Fibroblast of skin of right quadriceps (primary cell): ENCODE measurements around the gene IL21R.
A peak's percentile ranks its signal among the peaks of the same experiment; 100 is the strongest.

Source experiments
- DNase-seq: peaks from one replicate; pipeline ENCODE4 v3.0.0-alpha.2; 2013

Gene IL21R

GRCh38 chr16:27401768-27402568 is at the start of gene IL21R:
TSS of gene IL21R (plus strand) at chr16:27402174. CDS start at chr16:27430072, 27,898 bp downstream.
- peak; percentile 38 for DNase-seq

GRCh38 chr16:27353853-27354252 is 48.1 kb upstream of the IL21R start:
- DNase-seq, result no peak

- DNase-seq, result peak; percentile 10
These were observed 46.4 kb upstream of the IL21R start for GRCh38 chr16:27355610-27356009.

GRCh38 chr16:27356794-27357193 is 45.2 kb upstream of the IL21R start:
- no peak for DNase-seq

GRCh38 chr16:27359051-27359450 is 42.9 kb upstream of the IL21R start:
- DNase-seq, result no peak

GRCh38 chr16:27359615-27360014 is 42.4 kb upstream of the IL21R start:
- DNase-seq, result no peak

GRCh38 chr16:27361987-27362386 is 40.0 kb upstream of the IL21R start:
- no peak for DNase-seq

GRCh38 chr16:27362570-27363245 is 39.3 kb upstream of the IL21R start:
- no peak for DNase-seq

GRCh38 chr16:27363246-27363632 is 38.7 kb upstream of the IL21R start:
- DNase-seq, result no peak

GRCh38 chr16:27363797-27364196 is 38.2 kb upstream of the IL21R start:
- DNase-seq, result no peak

- DNase-seq, result no peak
These were observed 37.4 kb upstream of the IL21R start for GRCh38 chr16:27364493-27365141.

- DNase-seq, result peak; percentile 52
These were observed 36.6 kb upstream of the IL21R start for GRCh38 chr16:27365142-27366089.

GRCh38 chr16:27366687-27367460 is 35.1 kb upstream of the IL21R start:
- DNase-seq, result no peak

GRCh38 chr16:27367461-27368357 is 34.3 kb upstream of the IL21R start:
- DNase-seq, result peak; percentile 61

- no peak for DNase-seq
These were observed 33.6 kb upstream of the IL21R start for GRCh38 chr16:27368358-27368722.

- DNase-seq, result no peak
These were observed 32.2 kb upstream of the IL21R start for GRCh38 chr16:27369806-27370205.

- no peak for DNase-seq
These were observed 31.7 kb upstream of the IL21R start for GRCh38 chr16:27370318-27370717.

- no peak for DNase-seq
These were observed 28.7 kb upstream of the IL21R start for GRCh38 chr16:27373312-27373711.

GRCh38 chr16:27374221-27374803 is 27.7 kb upstream of the IL21R start:
- no peak for DNase-seq

GRCh38 chr16:27374804-27375425 is 27.1 kb upstream of the IL21R start:
- DNase-seq, result peak; percentile 80
